NCI-H460 (cell line): ENCODE results near the gene RBM15. TPM values are rescaled to one million over a fixed set of nuclear protein-coding genes. Genes with fewer than 3 reads are reported as not detected.
A peak's percentile ranks its signal among the peaks of the same experiment; 100 is the strongest.

Experiments
- DNase-seq: peaks from one replicate; pipeline ENCODE4 v3.0.0-alpha.2; 2016; ENCODE audit warnings: low read depth; ENCODE audit errors: extremely low read depth
- polyA plus RNA-seq: library from polyadenylated mRNA; depleted of rRNA; stranded (reverse); fragments of >200 nt; gene quantifications from 2 replicates; pipeline ENCODE4 v1.2.3, GENCODE V29; 2014; cell fraction: nucleus; rRNA removed
- total RNA-seq: library from RNA; depleted of rRNA; stranded (reverse); fragments of >200 nt; shearing (Covaris generic); gene quantifications from 2 replicates; pipeline ENCODE4 v1.2.3, GENCODE V29; 2014; rRNA removed

Gene RBM15, protein sequence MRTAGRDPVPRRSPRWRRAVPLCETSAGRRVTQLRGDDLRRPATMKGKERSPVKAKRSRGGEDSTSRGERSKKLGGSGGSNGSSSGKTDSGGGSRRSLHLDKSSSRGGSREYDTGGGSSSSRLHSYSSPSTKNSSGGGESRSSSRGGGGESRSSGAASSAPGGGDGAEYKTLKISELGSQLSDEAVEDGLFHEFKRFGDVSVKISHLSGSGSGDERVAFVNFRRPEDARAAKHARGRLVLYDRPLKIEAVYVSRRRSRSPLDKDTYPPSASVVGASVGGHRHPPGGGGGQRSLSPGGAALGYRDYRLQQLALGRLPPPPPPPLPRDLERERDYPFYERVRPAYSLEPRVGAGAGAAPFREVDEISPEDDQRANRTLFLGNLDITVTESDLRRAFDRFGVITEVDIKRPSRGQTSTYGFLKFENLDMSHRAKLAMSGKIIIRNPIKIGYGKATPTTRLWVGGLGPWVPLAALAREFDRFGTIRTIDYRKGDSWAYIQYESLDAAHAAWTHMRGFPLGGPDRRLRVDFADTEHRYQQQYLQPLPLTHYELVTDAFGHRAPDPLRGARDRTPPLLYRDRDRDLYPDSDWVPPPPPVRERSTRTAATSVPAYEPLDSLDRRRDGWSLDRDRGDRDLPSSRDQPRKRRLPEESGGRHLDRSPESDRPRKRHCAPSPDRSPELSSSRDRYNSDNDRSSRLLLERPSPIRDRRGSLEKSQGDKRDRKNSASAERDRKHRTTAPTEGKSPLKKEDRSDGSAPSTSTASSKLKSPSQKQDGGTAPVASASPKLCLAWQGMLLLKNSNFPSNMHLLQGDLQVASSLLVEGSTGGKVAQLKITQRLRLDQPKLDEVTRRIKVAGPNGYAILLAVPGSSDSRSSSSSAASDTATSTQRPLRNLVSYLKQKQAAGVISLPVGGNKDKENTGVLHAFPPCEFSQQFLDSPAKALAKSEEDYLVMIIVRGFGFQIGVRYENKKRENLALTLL
- 32.3 and 37.1 TPM in 2 replicates for total RNA-seq
- 12.7 and 22.3 TPM in 2 replicates for polyA plus RNA-seq

DNA sequence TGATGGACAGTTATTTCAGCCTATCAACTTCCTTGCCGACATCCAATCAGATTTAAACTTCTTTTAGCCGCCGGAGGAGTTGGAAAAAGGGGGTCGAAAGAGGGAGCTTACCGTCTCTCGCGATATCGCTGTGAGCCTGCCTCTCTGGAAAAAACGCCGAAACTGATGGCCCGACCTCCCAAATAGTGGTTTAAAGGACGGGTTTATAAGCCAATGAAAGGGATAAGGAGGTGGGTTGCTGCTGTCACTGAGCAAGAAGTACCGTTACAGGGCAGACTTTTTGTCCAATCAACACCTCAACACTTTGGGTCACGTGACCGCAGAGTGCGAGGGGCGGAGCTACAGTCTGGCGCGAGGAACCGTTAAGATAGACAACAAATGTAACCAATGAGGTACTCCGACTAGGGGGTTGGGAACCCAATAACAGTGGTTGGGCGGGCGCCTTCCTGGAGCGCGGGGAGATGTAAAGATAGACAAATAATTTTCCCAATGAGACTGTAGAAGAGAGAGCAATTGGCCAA is at the start of gene RBM15:
RBM15 (plus strand) TSS at position 492 of the 521 bp plus-strand sequence; CDS start at position 521, 29 bp downstream.
- peak; percentile 99 for DNase-seq

DNA sequence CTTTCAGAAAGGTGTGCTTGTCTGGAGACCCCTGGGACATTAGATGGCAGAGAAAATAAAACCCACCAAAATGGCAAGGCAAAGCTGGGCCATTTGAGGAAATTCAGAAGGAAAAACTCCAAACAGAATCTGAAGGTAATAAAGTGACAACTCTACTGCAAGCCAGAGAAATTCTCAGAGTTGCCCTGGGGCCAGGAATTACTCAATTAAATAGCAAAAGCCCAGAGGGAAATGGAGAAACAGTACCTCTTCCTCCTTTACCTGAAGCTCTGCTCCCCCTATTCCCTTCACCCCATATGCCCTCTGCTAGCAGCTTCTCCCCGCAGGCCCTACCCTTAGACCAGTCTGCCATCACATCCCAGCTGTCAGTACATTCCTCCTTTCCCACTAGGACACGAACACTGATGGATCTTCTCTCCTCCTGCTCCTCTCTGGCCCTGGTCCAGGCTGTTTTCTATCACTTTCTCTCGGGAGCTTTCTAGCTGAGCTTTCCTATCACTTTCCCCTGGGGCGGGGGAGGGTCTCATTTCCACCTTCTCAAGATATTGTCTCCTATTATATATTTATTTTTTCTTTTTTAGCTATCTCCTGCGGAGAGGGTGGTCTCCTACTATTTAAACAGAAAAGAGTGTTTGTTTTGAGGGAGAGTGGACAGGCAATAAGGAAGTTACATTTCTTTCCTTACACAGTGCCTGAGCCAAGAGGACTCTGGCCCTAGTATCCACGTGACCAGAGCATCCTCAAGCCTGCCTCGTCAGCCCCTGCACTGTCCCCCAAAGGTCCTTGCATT is 47.7 kb upstream of the RBM15 start:
- DNase-seq = no peak

DNA sequence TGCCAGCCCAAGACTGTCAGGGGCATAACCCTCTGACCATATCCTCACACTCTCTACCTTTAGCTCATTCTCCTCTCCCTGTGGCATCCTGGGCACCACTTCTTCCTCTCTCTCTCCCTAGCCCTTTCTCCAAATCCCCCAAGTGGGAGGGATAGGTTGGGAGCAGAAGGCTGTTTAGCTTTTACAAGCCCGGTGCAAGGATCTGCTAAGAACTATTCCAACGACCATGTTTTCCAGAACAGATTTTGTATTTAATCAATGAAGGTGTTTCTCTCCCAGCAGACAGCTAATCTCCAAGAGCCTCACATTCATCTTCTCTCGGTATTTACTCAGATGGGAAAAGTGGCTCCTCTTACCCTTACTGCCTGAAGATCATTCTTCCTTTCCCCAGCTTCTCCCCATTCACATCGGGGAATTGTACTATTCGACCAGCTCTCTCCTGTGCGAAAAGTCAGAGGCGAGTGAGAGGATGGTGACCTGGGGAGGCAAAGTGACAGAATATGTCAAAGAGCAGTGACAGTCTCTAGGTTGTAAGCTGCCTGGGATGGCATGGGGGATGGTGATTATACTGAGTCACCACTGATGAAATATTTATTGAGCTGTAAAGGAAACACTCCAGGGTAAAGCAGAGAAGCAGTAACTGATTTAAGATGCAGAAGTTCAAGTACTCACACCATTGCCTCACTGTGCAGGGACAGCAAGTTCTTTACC is 47.0 kb upstream of the RBM15 start:
- DNase-seq = peak; percentile 12

DNA sequence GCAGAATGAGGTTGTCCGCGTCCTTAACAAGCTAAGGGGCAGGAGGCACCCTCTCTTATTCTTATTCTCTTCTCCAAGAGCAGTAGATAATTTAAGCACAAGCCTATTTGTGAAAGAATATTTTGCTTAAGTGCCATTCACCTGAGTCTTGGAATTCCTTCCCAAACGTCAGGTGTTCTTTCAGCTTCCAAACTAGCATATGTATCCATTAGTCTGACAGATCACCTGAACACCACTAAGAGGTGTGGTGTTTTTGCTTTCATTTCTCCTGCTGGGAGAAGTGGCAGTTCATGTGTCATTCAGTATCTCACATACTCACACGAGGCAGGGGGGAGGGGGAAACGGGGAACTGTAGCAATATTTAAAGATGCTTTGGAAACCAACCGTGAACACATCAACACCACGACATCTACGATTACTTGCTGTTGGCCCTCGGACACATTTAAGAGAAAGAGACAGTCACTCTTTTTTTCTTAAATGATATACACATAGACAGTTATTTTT is 45.5 kb upstream of the RBM15 start:
- DNase-seq = no peak

DNA sequence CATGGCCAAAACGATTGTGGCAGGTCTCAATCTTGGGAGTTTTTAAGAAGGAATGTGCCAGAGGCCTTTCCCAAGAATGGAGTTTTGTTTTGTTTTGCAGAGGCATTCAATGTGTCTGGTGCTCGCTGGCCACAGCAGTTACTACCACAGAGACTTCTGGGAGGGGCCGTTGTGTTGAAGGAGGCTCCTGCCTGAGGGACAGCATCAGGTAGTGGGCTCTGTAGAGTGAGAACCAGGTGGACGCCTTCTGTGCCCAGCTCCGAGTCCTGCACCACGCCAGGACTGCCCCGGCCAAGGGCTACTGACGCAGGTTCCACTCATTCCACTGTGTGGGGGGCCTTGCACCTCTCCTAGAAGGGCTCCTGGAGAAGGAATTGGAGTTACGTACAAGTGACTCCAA is 44.9 kb upstream of the RBM15 start:
- DNase-seq = no peak

DNA sequence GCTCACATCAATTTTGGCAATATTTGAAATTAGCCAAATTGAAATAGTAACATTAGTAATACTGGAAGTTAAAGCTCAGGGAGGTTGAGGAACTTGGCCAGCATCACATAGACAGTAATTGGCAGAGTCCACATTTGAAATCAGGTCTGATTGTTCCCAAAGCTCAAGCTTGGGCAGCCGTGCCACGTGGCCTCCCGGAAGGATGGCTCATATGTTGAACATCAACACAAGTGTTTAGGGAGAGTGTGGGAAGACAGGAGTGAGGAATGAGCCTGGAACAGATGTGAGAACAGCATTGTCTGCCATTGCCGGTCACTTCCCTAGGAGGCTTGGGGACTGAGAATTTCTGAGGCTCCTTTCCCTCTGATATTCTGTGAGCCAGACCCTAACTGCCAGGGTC is 40.2 kb upstream of the RBM15 start:
- DNase-seq = no peak

DNA sequence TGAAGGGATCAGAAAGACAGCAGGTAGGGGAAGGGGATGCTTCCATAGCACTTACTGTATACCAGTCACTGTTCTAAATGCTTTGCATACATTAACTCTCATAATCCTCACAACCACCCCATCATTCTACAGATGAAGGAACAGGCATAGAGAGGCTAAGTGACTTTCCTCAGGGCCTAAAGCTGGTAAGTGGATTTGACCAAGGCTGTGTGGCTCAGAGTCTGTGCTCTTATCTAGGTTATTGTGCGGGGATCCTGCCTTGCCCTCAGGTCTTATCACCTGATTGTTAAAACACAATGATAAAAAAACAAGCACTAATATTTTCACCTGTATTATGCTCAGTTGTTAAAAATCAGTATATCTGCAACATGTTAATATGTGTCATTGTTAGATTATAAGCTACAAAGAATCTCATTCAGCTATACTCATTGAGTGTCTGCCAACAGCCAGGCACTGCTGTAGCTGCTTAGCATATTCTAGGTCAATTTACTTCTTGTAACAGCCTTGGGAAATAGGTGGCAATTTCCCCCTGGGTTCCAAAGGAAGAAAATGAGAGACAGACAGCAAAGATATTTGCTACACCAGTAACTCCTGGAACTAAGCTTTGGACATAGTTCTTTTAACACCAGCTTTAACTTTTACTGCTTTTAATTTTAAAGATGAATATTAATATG is 38.6 kb upstream of the RBM15 start:
- DNase-seq = no peak

DNA sequence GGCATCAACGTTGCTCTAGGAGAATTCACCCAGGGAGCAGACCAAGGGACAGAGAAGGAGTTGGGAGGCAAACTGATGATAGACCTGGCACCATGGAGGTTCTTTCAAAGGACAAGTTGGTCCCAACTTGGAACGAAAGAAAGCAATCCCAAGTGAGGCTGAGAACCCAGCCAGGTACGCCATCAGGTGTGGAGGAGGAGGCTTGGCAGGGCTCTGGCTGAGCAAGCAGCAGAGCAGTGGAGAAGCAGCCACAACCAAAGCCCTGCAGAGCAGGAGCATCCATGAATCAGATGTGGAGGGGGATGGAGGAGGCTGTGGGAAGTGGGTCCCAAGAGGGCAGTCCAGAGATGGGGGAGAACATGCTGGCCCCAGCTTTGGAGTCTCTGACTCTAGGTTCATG is 36.3 kb upstream of the RBM15 start:
- no peak for DNase-seq

DNA sequence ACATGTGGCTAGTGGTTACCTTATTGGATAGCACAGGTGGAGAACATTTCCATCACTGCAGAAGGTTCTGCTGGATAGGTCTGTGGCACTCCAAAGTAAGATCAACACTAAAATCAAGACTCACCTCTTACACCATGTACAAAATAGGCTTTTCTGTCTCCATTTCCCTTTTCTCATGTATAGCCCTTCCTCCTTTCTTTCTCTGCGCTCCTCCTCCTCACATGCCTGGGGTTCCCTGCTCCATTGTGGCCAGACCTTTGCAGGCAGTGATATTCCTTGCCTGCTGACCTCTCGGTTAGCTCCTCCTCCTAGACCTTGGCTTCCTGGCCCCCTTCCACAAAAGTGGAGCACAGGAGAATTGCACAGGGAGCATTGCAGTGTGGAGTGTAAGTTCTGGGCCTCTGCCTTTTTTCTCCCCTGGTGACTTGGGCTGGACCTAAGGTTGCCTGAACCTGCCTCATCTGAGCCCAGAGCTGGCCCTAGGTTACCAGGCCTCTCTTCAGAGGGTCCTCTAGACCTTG is 33.2 kb upstream of the RBM15 start:
- DNase-seq = no peak

DNA sequence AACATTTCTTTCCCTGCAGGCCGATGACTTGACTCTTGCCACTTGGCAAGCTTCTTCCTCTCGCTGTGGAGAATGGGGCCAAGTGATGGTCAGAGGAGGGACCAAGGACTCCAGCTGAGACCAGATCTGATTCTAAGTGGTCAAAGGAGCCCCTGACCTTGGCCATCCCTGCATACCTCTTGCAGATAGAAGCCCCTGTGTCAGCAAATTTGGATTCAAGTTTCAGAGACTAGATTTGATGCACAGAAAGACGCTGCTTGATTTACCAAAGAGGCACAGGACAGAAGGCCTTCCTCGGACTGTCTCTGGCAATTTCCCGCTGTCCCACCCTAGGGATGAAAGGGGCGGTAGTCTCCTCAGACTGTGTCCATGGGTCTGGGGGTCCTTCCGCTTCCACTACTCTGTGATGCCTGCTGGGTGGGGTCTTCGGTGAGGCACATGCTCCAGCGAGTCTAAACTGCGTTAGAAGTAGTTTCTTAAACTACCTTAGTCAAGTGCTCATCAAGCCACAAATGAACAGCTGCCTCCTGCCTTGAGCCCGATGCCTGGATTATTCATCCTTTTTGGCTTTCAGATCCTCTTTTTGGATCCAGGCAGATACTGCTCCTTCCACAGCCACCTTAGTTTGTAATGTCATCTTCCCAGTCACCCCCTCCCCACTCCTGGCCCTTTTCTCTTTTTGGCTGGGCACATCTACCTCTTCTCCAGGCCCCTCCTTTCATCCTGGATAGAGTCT is 31.8 kb upstream of the RBM15 start:
- no peak for DNase-seq

DNA sequence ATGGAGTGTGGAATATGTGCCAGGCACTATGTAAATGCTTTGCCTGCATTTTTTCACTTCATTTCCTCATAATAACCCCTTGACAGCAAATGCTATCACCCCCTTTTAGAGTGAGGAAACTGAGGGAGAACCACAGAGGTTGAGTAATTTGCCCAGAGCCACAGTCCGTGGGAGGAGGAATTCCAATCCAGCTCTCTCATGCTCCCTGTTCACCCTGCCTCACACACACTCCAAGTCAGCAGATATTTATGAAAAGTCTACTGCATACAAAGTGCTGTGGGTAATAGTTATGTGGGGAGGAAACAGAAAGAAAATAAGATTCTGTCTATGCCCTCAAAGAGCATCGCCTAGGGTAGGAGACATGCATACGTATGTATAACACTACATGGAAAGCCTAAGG is 30.9 kb upstream of the RBM15 start:
- no peak for DNase-seq

DNA sequence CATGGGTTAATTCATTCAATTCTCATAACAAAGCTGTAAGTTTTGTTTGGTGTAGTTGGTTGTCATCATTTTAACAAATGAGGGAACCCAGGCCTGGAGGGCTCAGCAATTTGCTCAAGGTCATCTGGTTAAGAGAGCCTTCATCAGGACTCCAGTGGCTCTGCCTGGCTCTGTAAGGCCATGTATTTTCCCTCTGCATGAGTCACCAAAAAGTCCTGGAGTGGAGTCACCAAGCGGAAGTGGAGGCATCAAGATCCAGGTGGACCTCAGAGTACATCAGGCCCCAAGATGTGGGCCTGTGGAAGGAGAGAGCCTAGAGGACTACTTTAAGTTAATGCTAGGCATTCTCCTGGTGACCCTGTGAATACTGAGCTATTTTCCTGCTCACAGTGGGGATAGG is 30.0 kb upstream of the RBM15 start:
- no peak for DNase-seq

DNA sequence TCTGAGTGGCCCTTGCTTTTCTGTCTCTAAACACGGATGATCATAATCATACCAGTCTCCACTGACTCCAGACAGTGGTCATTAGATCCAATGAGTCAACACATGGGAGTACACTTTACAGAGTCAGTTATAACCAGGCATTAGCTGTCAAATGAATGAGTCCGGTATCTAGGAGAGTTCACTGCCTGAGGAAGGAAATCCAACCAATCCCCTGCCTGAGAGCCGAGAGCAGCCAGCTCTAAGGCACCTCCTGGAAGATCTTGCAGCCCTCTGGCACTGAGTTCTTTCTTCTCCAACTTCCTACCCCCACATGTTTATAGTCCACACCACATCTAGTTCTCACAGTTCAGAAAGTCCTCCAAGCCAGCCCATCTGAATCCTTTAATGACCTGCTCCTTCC is 29.4 kb upstream of the RBM15 start:
- DNase-seq = no peak

DNA sequence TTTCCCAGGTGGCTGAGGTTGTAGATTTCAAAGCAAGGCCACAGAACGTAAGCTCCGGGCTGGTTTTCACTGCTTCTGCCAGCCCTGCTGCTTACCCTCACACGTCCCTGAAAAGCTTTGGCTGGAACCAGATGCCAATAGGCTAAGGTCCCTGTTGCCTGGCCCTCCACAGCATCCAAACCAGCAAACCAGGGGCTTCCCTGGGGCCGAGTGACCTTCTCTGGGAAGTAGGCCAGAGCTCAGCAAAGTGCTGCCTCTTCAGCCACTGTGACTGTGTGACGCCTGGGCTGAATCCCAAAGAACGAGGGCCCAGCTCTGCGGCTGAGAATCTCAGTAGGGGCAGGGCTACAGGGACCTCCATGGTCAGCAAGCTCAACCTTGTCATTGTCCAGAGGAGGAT is 28.9 kb upstream of the RBM15 start:
- DNase-seq = no peak

DNA sequence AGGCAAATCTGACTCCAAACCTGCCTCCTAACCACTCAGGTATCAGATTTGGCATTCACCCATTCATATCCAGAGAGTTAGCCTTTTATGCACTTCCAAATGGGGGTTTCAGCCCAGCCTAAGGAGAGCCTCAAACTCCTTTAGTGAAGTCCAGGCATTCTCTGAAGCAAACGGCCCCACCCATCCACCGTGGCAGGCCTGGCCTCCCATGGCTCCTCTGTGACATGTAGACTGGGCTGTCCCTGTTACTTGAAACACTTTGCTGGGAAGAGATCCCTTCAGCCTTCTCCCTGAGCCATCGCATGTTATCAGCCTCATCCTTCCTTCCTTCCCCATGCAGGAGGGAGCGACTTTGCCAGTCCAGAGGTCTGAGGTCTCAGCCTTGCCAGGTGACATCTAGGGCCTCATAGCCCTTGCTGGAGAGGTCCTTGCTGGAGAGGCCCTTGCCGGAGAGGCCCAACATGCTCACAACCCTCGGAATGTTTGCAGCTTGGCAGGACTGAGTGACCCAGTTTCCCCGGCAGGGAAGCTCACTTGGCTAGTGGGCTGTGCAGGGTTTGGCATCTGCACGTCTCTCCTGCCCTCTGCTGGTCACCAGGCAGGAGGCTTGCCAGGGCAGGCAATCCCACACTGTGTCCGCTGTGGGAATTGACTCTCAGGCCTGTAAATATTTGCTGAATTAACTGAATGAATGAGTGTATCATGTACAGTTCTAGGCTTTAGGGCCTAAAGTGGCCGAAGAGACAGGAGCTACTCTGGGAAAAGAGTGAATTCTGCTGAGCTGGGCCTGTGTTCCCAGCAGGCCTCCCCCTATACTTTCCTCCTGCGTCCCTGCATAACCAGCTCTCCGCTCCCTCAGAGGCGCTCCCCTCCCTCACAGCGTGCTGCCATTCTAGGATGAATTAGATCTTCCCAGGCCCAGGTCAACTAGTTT is 26.7 kb upstream of the RBM15 start:
- peak; percentile 57 for DNase-seq

DNA sequence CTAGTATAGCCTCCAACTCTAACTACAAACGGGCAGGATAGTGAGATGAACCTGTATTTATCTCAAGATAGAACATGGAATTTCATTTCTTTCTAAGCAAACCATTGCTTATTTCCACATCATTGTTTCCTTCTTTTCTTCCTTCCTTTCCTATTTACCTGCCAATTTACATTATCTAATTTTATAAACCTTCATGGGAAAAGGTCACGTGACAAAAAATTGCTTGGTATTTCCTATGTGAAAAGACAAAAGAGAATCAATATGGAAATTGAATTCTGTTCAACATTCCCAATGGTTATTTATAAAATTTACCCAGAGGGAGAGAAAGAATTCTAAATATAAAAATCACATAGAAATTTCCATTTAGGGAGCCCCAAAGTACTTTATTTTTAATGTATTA is 22.4 kb upstream of the RBM15 start:
- no peak for DNase-seq

DNA sequence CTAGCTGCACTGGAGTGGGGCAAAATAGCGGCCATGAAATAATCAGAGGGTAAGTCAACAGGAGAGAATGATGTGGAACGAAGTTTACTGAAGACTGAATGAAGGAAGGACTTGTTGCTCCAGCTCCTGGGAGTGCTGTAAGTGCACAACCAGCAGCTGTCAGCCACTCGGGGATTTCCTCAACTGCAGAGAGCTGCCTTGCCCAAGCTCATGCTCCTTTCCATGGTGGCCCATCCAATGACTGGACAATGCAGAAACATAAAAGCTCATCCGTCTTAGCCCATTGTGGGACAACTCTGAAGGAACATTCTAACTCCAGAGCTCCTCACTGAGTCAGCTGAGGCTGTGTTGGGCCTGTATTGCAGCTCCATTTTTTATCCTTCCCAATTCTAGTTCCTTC is 21.1 kb upstream of the RBM15 start:
- no peak for DNase-seq
